Right lobe of liver (tissue), 6 donors: ENCODE results near the gene BEND5. TPM values are rescaled to one million over a fixed set of nuclear protein-coding genes. Genes with fewer than 3 reads are reported as not detected.
A peak's percentile ranks its signal among the peaks of the same experiment; 100 is the strongest.

Experiments used
- ATAC-seq, 4 donors: fragments of 200-7000 bp; cut with Tn5 transposase; one replicate each; pipeline ENCODE4 v1.9.1; 2020; ENCODE audit warnings: mild to moderate bottlenecking in 4 of 4, moderate library complexity in 4 of 4
- DNase-seq, 3 donors: peaks; one replicate each; pipeline ENCODE4 v3.0.0-alpha.2; 2020
- H3K27ac ChIP-seq, 3 donors: fragments of 200-600 bp; one replicate each; pipeline ENCODE4 v1.8.0; 2022
- H3K27me3 ChIP-seq, 2 donors: fragments of 200-600 bp; one replicate each; pipeline ENCODE4 v1.8.0; 2022
- H3K36me3 ChIP-seq, 4 donors: fragments of 200-600 bp; sonication (generic) in 1 of 4; one replicate each; pipeline versions ENCODE4 v1.5.1 to v1.8.0; 2017 to 2022; ENCODE audit warnings: control low read depth in 1 of 4
- H3K4me1 ChIP-seq, 4 donors: fragments of 200-600 bp; sonication (generic) in 1 of 4; one replicate each; pipeline versions ENCODE4 v1.5.1 to v1.8.0; 2017 to 2022; ENCODE audit warnings: control low read depth in 1 of 4
- H3K4me3 ChIP-seq, 3 donors: fragments of 200-600 bp; one replicate each; pipeline ENCODE4 v1.8.0; 2022
- H3K9me3 ChIP-seq, 4 donors: fragments of 200-600 bp; sonication (generic) in 1 of 4; one replicate each; pipeline versions ENCODE4 v1.5.1 to v1.8.0; 2017 to 2022; ENCODE audit warnings: control low read depth in 1 of 4
- POLR2A ChIP-seq: fragments of 450-650 bp; IDR thresholded peaks from one replicate; pipeline ENCODE4 v1.6.1; 2017; ENCODE audit warnings: antibody characterized with exemption, mild to moderate bottlenecking
- WGBS: methylation state at CpG from one replicate; pipeline ENCODE4 v1.1.6; 2018; ENCODE audit warnings: low coverage, low lambda C conversion rate; ENCODE audit not compliant: insufficient coverage; ENCODE audit errors: missing lambda C conversion rate; 5-methylcytosine and 5-hydroxymethylcytosine counted together
- intact Hi-C, 2 donors: fragments of 100-400 bp; cut with DNase I; formaldehyde crosslinking; loops; one replicate each; pipeline versions ENCODE4 v1.11.2 to v1.14.1; 2022
- total RNA-seq, 6 experiments: library from RNA; depleted of rRNA in 2 of 6; stranded (reverse); fragments of >200 nt in 2 of 6; fragmentation: NEBNext Ultra II Directional in 3 of 6; extraction: Animal tissue kit (Norgen Biotek cat#: 25700) in 3 of 6; gene quantifications; one replicate each; pipeline versions ENCODE4 v1.1.0 to v1.2.4, GENCODE V29; 2016 to 2023
- TF ChIP-seq, protein P1 (sequence below), 4 donors: fragments of 200-600 bp in 3 of 4; fragments of 450-650 bp in 1 of 4; IDR thresholded peaks; one replicate each; pipeline versions ENCODE4 v1.5.1 to v1.8.0; 2016 to 2022; ENCODE audit warnings: antibody characterized with exemption in 4 of 4, mild to moderate bottlenecking in 2 of 4
- donor health status: DM: no; HTN: yes; CAD: no.
- donor health status: DM: no; HTN: no; CAD: no.
- donor health status: DM: no; HTN: no; CAD: no.
- donor health status: DM: no; HTN: yes; CAD: no.
- donor health status: DM: no; HTN: yes; CAD: no.

Gene BEND5
- total RNA-seq, 6 experiments from 2014 or later, result 0.34 to 1.8 (median 0.47) TPM; not detected in 3

DNA sequence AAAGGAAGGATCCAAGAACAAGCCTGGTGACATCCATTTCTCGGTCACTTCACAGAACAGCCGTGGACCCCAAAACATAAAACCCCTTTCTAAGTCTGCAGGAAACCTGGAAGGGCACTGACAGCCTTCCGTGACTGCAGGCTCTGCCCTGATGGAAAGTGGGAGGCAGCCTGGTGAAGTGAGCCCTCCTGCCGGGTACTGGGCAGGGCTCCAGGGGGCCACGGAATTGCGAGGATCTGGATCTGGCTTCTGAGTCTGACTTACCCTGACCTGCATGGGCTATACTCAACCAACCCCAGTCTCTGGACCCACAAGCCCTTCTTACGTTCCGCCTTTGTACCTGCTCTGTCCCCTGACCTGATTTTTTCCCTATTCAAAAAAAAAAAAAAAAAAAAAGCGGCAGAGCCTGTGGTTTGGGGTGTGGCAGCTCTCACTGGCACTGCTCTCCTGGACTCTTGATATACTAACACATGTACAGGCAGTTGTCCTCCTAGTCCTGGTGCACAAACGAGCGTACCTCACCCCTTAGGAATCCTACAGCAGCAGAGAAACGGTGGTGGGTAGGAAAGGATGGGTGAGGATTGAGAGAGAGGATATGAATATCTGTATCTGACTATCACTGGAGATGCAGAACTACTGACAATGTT is 82.9 kb downstream of the BEND5 start:
- H3K27me3 ChIP-seq, result no peaks in the 10 kb centered on the region
- WGBS, result 63% methylated on average over 7 of the region's 12 CpGs
- intact Hi-C loops, result loop anchor here in 1 of 2 donors (10.0 kb wide), 1 partner anchor 119 kb away; no protein-coding TSS in a partner anchor
- H3K4me3 ChIP-seq, result no peak overlapping the region
- DNase-seq, result no peak
- peaks cover 0 to 6% (median 0%) of the 10 kb centered on the region in 4 donors for H3K4me1 ChIP-seq
- ATAC-seq, result no peak
- no peak overlapping the region for H3K27ac ChIP-seq
- TF ChIP-seq, protein P1, sequence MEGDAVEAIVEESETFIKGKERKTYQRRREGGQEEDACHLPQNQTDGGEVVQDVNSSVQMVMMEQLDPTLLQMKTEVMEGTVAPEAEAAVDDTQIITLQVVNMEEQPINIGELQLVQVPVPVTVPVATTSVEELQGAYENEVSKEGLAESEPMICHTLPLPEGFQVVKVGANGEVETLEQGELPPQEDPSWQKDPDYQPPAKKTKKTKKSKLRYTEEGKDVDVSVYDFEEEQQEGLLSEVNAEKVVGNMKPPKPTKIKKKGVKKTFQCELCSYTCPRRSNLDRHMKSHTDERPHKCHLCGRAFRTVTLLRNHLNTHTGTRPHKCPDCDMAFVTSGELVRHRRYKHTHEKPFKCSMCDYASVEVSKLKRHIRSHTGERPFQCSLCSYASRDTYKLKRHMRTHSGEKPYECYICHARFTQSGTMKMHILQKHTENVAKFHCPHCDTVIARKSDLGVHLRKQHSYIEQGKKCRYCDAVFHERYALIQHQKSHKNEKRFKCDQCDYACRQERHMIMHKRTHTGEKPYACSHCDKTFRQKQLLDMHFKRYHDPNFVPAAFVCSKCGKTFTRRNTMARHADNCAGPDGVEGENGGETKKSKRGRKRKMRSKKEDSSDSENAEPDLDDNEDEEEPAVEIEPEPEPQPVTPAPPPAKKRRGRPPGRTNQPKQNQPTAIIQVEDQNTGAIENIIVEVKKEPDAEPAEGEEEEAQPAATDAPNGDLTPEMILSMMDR (IDR thresholded peaks at IDR 0.05), result no peak
- no peaks in the 10 kb centered on the region for H3K36me3 ChIP-seq
- H3K9me3 ChIP-seq, result no peaks in the 10 kb centered on the region

DNA sequence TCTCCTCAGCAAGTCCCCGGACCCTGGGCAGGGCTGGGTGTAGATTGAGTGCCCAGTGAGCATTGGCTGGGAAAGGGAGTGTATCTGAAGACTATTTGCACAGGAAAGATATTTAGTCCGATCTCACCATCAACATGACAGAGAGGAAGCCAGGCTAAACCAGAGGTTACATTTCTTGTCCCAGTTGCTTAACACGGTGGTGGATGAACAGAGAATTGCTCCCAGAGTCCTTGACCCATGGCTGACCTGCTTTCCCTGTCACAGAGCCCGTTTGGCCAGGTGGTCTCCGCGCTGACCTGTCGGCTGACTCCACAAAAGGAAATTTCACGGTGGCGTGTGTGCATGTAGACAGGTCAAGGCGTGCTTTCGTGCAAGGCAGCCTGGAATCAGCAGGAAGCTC is 83.5 kb downstream of the BEND5 start:
- Histone ChIP-seq H3K36me3 (no peaks in the 10 kb centered on the region), H3K27ac (no peak overlapping the region), H3K4me3 (no peak overlapping the region), H3K27me3 (no peaks in the 10 kb centered on the region), H3K9me3 (no peaks in the 10 kb centered on the region), H3K4me1 (peaks cover 0 to 6% (median 0%) of the 10 kb centered on the region in 4 donors)
- ATAC-seq, result peak in 3 of 4 donors; percentile 23 to 55 (median 36)
- TF ChIP-seq, protein P1 (IDR thresholded peaks at IDR 0.05), result no peak
- intact Hi-C loops, result loop anchor here in 1 of 2 donors (10.0 kb wide), 1 partner anchor 118 kb away; no protein-coding TSS in a partner anchor
- no peak for DNase-seq
- 17% methylated on average over 3 of the region's 11 CpGs for WGBS

GRCh38 chr1:48692235-48692634 is 84.5 kb downstream of the BEND5 start:
- no peak overlapping the region for H3K4me3 ChIP-seq
- no peak for ATAC-seq
- no peaks in the 10 kb centered on the region for H3K36me3 ChIP-seq
- TF ChIP-seq, protein P1 (IDR thresholded peaks at IDR 0.05), result no peak
- no peak for TF ChIP-seq POLR2A
- peaks cover 0 to 6% (median 0%) of the 10 kb centered on the region in 4 donors for H3K4me1 ChIP-seq
- DNase-seq, result no peak
- H3K9me3 ChIP-seq, result no peaks in the 10 kb centered on the region
- intact Hi-C loops, result loop anchor here in 1 of 2 donors (10.0 kb wide), 1 partner anchor 117 kb away; no protein-coding TSS in a partner anchor
- no peak overlapping the region for H3K27ac ChIP-seq
- no peaks in the 10 kb centered on the region for H3K27me3 ChIP-seq
- 67% methylated on average over 1 of the region's 9 CpGs for WGBS

DNA sequence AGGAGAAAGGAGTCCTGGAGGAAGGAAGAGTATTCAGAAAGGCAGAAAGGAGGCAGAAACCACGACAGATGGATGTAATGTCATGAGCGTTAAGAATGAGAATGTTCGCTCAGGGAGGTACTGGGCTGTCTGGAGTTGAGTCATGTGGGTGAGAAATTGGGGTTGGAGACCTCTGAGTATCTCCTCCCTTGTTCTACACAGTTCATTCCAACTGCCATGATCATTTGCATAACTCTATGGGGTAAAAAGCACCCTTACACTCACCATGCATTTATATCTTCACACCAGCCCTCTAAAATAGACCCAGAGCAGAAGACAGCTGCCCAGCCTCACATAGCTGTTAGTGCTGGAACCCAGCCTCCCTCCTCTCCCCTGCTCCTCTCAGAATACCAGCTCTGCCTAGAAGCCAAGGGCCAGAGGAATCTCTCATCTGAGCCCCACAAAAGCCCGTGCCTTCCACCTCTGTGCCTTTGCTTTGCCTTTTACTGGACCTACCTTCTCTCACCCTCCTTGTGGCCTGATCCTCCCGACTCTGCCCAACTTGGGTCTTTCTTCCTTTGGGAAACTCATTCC is 85.2 kb downstream of the BEND5 start:
- intact Hi-C loops, result loop anchor here in 1 of 2 donors (10.0 kb wide), 1 partner anchor 117 kb away; no protein-coding TSS in a partner anchor
- no peak for ATAC-seq
- Histone ChIP-seq H3K27me3 (no peaks in the 10 kb centered on the region), H3K4me1 (peaks cover 0 to 6% (median under 1%) of the 10 kb centered on the region in 4 donors), H3K27ac (no peak overlapping the region), H3K36me3 (no peaks in the 10 kb centered on the region), H3K9me3 (no peaks in the 10 kb centered on the region), H3K4me3 (no peak overlapping the region)
- TF ChIP-seq POLR2A, result no peak
- TF ChIP-seq, protein P1 (IDR thresholded peaks at IDR 0.05), result no peak
- WGBS, result 83% methylated on average over 5 of the region's 5 CpGs
- DNase-seq, result no peak
